ENCODE measurements around the gene CDKN2AIP.
"Not testable (repeated sequence)": the region's sequence is repeated elsewhere in the genome, so short reads cannot be mapped to it uniquely, and the experiment has no call there.

Gene CDKN2AIP

GRCh38 chr4:183413234-183414200 lies 30.9 kb upstream of the CDKN2AIP start:
- DNase-seq (ENCODE audit: low read depth in 2 of 2): no peak

DNA sequence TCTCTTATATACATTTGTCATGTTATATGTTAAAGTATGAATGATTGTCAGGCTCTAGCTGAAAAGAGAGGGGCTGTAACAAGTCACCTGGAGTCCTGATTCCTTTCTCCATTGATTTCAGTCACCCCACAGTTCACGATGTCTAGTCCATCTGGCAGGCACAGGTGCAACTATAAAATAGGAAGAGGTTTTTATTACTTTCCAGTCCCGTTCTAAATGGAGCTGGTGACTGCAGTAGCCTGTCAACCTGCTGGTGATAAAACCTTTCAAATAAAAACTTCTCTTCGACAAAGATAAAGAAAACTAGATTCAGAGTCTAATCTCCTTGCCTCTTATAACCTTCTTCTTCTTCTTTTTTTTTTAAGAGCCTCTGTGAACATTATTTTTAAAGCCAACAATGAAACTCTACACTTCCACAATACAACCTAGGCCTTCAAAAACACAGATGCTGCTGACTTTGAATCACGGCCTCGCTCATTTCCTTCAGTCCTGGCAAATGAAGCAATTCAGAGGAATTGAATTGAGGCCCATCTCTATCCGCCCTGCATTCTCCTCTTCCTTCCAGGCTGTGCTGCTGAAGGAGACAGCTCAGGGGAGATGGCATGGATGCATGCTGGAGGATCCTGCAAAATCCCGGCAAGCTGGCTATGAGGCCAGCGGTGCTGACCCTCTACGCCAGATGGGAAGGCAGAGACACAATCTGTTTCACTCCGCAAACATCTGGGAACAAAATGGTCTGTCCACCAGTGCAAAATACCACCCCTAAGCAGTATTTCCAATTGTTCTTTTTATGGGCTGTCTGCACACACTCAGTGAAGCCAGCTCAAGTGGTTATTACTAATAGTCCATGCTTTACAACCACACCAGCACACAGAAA lies 27.3 kb upstream of the CDKN2AIP start:
- DNase-seq (ENCODE audit: low read depth in 2 of 2): no peak

GRCh38 chr4:183422962-183423631 lies 21.3 kb upstream of the CDKN2AIP start:
- DNase-seq (ENCODE audit: low read depth in 2 of 2): no peak

GRCh38 chr4:183424109-183424744 lies 20.2 kb upstream of the CDKN2AIP start:
- DNase-seq (ENCODE audit: low read depth in 2 of 2): no peak

DNA sequence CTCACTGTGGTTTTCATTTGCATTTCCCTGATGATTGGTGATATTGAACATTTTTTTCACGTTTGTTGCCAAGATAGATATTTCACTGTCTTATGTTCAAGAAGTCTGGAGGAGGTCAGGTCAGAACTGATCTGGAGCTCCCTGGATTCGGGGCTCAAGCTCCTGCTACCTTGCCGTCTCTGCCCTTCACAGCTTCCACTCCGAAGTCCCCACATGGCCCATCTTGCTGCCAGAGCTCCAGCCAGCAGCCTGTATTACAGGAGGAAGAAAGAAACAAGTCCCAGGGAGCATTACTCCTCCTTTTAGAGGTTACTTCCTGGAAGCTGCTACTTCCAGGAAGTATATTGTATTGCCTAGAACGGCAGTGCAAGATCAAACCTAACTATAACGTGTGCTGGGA lies 17.9 kb upstream of the CDKN2AIP start:
- DNase-seq (ENCODE audit: low read depth in 2 of 2): no peak

DNA sequence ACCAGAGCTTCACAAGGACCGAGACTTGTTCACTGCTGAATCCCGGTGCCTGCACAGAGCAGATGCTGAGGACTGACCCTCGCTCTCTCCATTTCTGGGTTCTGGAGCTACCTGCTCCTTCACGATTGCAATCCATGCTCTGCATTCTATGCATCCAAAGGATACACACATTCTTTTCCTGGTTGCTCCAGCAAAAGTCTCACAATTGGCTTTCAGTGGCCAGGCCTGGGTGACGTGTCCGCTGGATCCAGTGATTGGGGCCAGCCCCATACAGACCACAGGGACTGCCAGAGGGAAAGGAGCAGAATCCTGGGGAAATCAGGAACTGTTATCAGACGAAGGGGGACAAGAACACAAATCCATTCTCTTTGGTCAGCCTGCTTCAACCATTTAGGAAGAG lies 14.9 kb upstream of the CDKN2AIP start:
- DNase-seq (ENCODE audit: low read depth in 2 of 2): no peak

GRCh38 chr4:183430317-183430993 lies 14.0 kb upstream of the CDKN2AIP start:
- no peak for DNase-seq (ENCODE audit: low read depth in 2 of 2)

- DNase-seq (ENCODE audit: low read depth in 2 of 2): no peak
These were observed 13.5 kb upstream of the CDKN2AIP start for GRCh38 chr4:183430994-183431347.

- DNase-seq (ENCODE audit: low read depth in 2 of 2): no peak
These were observed 12.8 kb upstream of the CDKN2AIP start for GRCh38 chr4:183431614-183432013.

DNA sequence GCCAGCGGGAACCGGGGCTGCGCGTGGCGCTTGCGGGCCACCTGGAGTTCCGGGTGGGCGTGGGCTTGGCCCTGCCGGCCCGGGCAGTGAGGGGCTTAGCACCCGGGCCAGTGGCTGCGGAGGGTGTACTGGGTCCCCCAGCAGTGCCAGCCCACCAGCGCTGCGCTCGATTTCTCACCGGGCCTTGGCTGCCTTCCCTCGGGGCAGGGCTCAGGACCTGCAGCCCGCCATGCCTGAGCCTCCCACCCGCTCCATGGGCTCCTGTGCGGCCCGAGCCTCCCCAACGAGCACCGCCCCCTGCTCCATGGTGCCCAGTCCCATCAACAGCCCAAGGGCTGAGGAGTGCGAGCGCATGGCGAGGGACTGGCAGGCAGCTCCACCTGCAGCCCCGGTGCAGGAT lies 11.3 kb upstream of the CDKN2AIP start:
- not testable (repeated sequence) for DNase-seq (ENCODE audit: low read depth in 2 of 2)

DNA sequence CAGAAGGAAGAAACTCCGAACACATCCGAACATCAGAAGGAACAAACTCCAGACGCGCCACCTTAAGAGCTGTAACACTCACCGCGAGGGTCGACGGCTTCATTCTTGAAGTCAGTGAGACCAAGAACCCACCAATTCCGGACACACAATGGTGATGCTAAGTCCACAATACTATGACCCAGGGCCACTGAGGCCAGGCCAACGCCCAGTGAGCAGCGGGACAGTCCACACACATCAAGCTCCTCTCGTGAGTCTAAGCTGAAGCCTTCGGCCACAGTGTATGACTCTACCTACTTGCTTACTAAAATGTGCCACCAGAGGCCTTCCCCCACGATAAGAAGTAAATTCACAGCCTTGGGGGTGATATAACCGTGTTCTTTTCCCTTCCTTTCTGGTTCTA lies 10.2 kb upstream of the CDKN2AIP start:
- DNase-seq (ENCODE audit: low read depth in 2 of 2): no peak

- DNase-seq (ENCODE audit: low read depth in 2 of 2): no peak
These were observed 9.7 kb upstream of the CDKN2AIP start for GRCh38 chr4:183434666-183435190.

DNA sequence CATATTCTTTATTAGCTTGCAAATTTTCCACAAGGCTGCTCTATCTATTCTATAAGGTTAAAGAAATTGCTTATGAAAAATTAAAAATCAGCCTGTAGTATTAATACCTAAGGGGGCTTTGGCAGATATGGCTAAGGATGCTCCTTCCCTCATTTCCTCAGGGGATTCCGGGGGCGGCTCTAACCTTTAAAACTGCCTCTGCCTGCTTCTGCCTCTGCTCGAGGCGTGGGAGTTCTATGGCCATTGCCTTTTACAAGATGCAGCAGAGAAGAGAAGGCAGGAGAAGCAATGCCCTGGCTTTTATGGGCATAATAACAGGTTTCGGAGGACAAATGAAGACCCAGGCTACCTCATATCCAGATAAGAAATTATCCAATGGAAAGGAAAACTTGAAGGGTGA lies 8.6 kb upstream of the CDKN2AIP start:
- no peak for DNase-seq (ENCODE audit: low read depth in 2 of 2)

DNA sequence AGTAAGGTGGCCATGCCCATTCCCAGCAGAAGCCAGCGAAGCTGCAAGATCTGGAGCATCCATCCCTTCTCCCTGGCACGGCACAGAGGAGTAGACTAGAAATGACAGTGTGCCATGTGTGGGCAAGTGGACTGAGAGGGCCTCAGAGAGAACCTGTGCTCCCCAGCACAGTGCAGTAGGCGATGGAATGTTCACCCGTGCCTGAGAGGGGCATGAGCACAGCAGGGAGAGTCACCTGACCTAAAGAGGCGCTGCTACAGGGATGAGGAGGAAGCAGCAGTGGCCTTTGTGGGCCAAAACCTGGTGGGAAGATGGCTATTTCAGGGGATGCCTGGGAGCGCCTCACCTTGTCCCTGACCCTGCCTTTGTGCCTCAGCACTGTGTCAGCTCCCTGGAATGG lies 8.0 kb upstream of the CDKN2AIP start:
- DNase-seq (ENCODE audit: low read depth in 2 of 2): no peak

DNA sequence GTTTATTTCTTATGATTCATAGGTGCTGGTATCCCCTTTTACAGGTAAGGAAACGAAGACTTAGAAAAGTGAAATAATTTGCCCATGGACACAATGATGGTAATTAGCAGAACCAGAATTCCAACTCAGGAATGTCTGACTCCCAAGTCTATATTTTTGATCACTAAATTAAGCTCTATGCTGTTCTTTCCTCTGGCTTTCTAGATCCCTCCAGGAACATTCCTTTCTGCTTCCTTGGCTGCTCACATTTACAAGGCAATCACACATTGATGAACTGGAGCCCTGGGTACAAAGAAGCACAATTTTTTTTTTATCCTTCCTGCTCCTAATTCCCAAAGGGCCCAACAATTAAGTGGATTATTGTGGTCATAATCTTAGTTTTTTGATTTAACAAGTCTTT lies 7.0 kb upstream of the CDKN2AIP start:
- DNase-seq (ENCODE audit: low read depth in 2 of 2): no peak

GRCh38 chr4:183438458-183439113 lies 5.8 kb upstream of the CDKN2AIP start:
- DNase-seq (ENCODE audit: low read depth in 2 of 2): no peak

GRCh38 chr4:183441276-183441675 lies 3.2 kb upstream of the CDKN2AIP start:
- DNase-seq (ENCODE audit: low read depth in 2 of 2): no peak

DNA sequence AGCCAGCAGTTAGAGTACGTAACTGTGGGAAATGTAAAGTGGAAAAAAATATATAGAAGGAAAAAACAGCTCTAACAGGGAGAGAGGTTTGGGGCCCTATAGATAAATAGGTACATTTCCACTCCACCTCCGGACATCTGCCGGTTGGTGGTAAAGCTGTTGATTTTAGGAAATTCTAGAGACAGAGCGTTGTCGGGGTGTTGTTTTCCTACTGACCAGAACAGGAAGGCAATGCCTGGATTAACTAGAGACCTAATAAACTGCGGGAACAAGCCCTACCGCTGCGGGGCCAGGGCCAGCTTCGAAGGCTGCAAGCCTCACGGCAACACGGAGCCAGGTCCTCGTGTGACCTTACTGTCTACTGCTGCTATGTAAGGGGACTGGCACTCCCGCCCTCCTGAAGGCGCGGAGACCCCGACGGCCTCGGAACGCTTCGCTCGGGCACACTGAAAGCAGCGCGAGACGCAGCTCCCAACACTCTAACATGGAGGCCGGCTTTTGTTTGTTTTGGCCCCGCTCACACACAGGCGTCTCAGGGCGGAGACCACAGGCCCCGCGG lies 702 bp upstream of the CDKN2AIP start:
- DNase-seq (ENCODE audit: low read depth in 2 of 2): no peak

DNA sequence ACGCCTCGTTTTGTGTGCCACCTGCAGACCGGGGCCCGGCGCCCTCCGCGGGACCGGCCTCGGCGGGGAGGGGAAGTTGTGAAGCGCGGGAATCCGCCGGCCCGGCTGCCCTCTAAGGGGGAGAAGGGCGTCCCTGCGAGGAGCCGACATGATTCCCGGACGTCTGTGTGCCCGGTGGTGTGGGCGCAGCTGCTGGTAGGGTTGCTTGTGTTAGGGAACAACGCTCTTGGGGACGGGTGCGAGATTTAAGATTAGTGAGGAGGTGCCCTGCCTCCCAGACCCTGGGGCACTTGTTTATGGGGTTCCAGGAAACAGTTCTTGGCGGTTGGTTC lies 627 bp downstream of the CDKN2AIP start:
- DNase-seq (ENCODE audit: low read depth in 2 of 2): no peak

DNA sequence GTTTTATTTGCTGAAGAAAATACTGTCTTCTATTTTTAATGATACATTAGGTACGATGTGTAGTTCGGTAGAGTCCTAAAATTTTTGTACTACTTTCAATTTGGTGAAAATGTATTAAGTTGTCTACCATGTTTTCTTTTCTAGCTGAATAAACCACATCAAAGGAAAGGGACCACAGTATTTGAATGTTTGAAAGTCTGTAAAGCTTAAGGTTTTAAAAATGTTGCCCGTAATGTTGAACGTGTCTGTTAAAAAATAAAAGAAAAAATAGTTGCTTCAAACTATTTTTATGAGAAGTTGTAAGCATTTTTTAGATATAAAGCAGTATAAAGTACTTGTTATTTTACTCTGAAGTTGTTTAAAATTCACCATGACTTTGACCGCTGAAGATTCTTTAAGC lies 3.2 kb downstream of the CDKN2AIP start:
- DNase-seq (ENCODE audit: low read depth in 2 of 2): no peak
